22Rv1 (cell line): Measurements from ENCODE around the gene ESR2.

Source experiments
- CTCF ChIP-seq: fragments of 450-650 bp; IDR thresholded peaks from 2 replicates; pipeline ENCODE4 v1.5.1; 2017; ENCODE audit warnings: mild to moderate bottlenecking
- ZFX ChIP-seq: fragments of 450-650 bp; IDR thresholded peaks from 2 replicates; pipeline ENCODE4 v1.6.1; 2017; ENCODE audit warnings: antibody characterized with exemption, borderline replicate concordance

- TF ChIP-seq CTCF, result no peak
- no peak for TF ChIP-seq ZFX
Observed at GRCh38 chr14:64220056-64220455, 74.1 kb downstream of the ESR2 start.
